WTC11 (cell line): ENCODE data around the gene KNTC1.

ENCODE experiments used
- ATF6 ChIP-seq: sonication (generic); formaldehyde crosslinking; IDR thresholded peaks from 2 replicates; pipeline ENCODE4 v1.8.1; 2023; ENCODE audit warnings: mild to moderate bottlenecking, missing genetic modification reagents
- CDX4 ChIP-seq: fragments of 250-450 bp; sonication (Bioruptor Pico); IDR thresholded peaks from 2 replicates; pipeline ENCODE4 v1.9.0; 2021; ENCODE audit warnings: moderate library complexity, mild to moderate bottlenecking, inconsistent platforms, borderline replicate concordance
- CTCF ChIP-seq: fragments of 200-600 bp; IDR thresholded peaks from 2 replicates; pipeline ENCODE4 v1.8.0; 2022; ENCODE audit warnings: antibody characterized with exemption
- ESRRA ChIP-seq: sonication (generic); formaldehyde crosslinking; IDR thresholded peaks from 2 replicates; pipeline ENCODE4 v1.8.1; 2022; ENCODE audit warnings: mild to moderate bottlenecking, missing genetic modification reagents, borderline replicate concordance
- ETV6 ChIP-seq: sonication (generic); formaldehyde crosslinking; IDR thresholded peaks from 2 replicates; pipeline ENCODE4 v1.8.1; 2022; ENCODE audit warnings: mild to moderate bottlenecking, missing genetic modification reagents
- MAX ChIP-seq: sonication (generic); formaldehyde crosslinking; IDR thresholded peaks from 2 replicates; pipeline ENCODE4 v1.8.0; 2022; ENCODE audit warnings: mild to moderate bottlenecking, missing genetic modification reagents
- NFATC4 ChIP-seq: fragments of 250-450 bp; sonication (Bioruptor Pico); IDR thresholded peaks from 2 replicates; pipeline ENCODE4 v1.9.0; 2021; ENCODE audit warnings: mild to moderate bottlenecking
- NR2C2 ChIP-seq: sonication (generic); formaldehyde crosslinking; IDR thresholded peaks from 2 replicates; pipeline ENCODE4 v1.8.0; 2022; ENCODE audit warnings: mild to moderate bottlenecking, missing genetic modification reagents
- SMAD4 ChIP-seq: sonication (generic); formaldehyde crosslinking; IDR thresholded peaks from 2 replicates; pipeline ENCODE4 v1.8.0; 2022; ENCODE audit warnings: mild to moderate bottlenecking, missing genetic modification reagents
- TEAD4 ChIP-seq: sonication (generic); formaldehyde crosslinking; IDR thresholded peaks from 2 replicates; pipeline ENCODE4 v1.8.0; 2022; ENCODE audit warnings: mild to moderate bottlenecking, missing genetic modification reagents
- USF2 ChIP-seq: sonication (generic); formaldehyde crosslinking; IDR thresholded peaks from 2 replicates; pipeline ENCODE4 v1.8.1; 2023; ENCODE audit warnings: mild to moderate bottlenecking, missing genetic modification reagents, moderate library complexity
- ZNF416 ChIP-seq: fragments of 250-450 bp; sonication (Bioruptor Pico); IDR thresholded peaks from 2 replicates; pipeline ENCODE4 v1.9.0; 2021; ENCODE audit warnings: mild to moderate bottlenecking, inconsistent platforms
- ZNF512 ChIP-seq: sonication (generic); formaldehyde crosslinking; IDR thresholded peaks from 2 replicates; pipeline ENCODE4 v1.8.1; 2022; ENCODE audit warnings: missing genetic modification reagents, borderline replicate concordance
- ZNF532 ChIP-seq: fragments of 250-450 bp; sonication (Bioruptor Pico); IDR thresholded peaks from 2 replicates; pipeline ENCODE4 v1.9.0; 2021; ENCODE audit warnings: mild to moderate bottlenecking, borderline replicate concordance

- TF ChIP-seq CTCF (no peak), NR2C2 (no peak), TEAD4 (no peak), ZNF512 (CRISPR knock-in tag) (no peak), ETV6 (CRISPR knock-in tag) (no peak), MAX (CRISPR knock-in tag) (no peak), SMAD4 (CRISPR knock-in tag) (no peak), ZNF532 (CRISPR knock-in tag) (no peak), ZNF416 (no peak), ESRRA (CRISPR knock-in tag) (no peak), USF2 (no peak), NFATC4 (CRISPR knock-in tag) (no peak), CDX4 (CRISPR knock-in tag) (no peak), ATF6 (CRISPR knock-in tag) (no peak)
Observed at GRCh38 chr12:122516544-122517361, 10.3 kb upstream of the KNTC1 start.
